Stomach (tissue), 9 donors: ENCODE results near the gene ATP7B. TPM values are rescaled to one million over a fixed set of nuclear protein-coding genes. Genes with fewer than 3 reads are reported as not detected.
A peak's percentile ranks its signal among the peaks of the same experiment; 100 is the strongest.

Source experiments
- DNase-seq, 2 donors: peaks; one replicate each; pipeline versions ENCODE4 v3.0.0 to v3.0.0-alpha.2; 2013 to 2019
- H3K27ac ChIP-seq, 5 donors: fragments of 200-600 bp in 4 of 5; sonication (generic) in 4 of 5; one replicate each; pipeline ENCODE4 v1.5.1; 2013 to 2019; ENCODE audit warnings: mild to moderate bottlenecking in 1 of 5, moderate library complexity in 1 of 5
- H3K27me3 ChIP-seq, 3 donors: fragments of 200-600 bp; sonication (generic); one replicate each; pipeline ENCODE4 v1.5.1; 2017 to 2019; ENCODE audit warnings: mixed run types in 1 of 3
- H3K36me3 ChIP-seq, 4 donors: fragments of 200-600 bp; sonication (generic); 1 replicate in 3 of 4; 2 replicates in 1 of 4; pipeline ENCODE4 v1.5.1; 2016 to 2019
- H3K4me1 ChIP-seq, 4 donors: fragments of 200-600 bp; sonication (generic); one replicate each; pipeline ENCODE4 v1.5.1; 2016 to 2019
- H3K4me3 ChIP-seq, 4 donors: fragments of 200-600 bp; sonication (generic) in 3 of 4; one replicate each; pipeline ENCODE4 v1.5.1; 2016 to 2019; ENCODE audit warnings: mild to moderate bottlenecking in 1 of 4
- H3K9me3 ChIP-seq, 4 donors: fragments of 200-600 bp; sonication (generic); one replicate each; pipeline ENCODE4 v1.5.1; 2016 to 2019
- EP300 ChIP-seq: sonication (generic); formaldehyde crosslinking; IDR thresholded peaks from one replicate; pipeline ENCODE4 v1.6.1; 2017; ENCODE audit warnings: antibody characterized with exemption
- POLR2A ChIP-seq, 4 donors: fragments of 450-650 bp; IDR thresholded peaks; one replicate each; pipeline ENCODE4 v1.6.1; 2016; ENCODE audit warnings: antibody characterized with exemption in 4 of 4, control low read depth in 2 of 4, mild to moderate bottlenecking in 1 of 4, moderate library complexity in 1 of 4
- POLR2AphosphoS5 ChIP-seq, 3 donors: sonication (generic); formaldehyde crosslinking; IDR thresholded peaks; one replicate each; pipeline ENCODE4 v1.6.1; 2016; ENCODE audit warnings: antibody characterized with exemption in 3 of 3
- WGBS, 5 donors: extraction: QIAGEN DNeasy Blood & Tissue Kit in 3 of 5; methylation state at CpG; one replicate each; pipeline versions ENCODE4 v1.1.5 to v1.1.7; 2013 to 2018; 5-methylcytosine and 5-hydroxymethylcytosine counted together
- intact Hi-C: fragments of 100-400 bp; cut with DNase I; formaldehyde crosslinking; loops from one replicate; pipeline ENCODE4 v1.15.1; 2023; ENCODE audit warnings: low total_unique reads
- polyA plus RNA-seq, 3 donors: library from polyadenylated mRNA; stranded (reverse); fragments of 200-250 nt; gene quantifications; one replicate each; pipeline ENCODE4 v1.2.3, GENCODE V29; 2013
- total RNA-seq, 5 donors: library from RNA; depleted of rRNA; stranded (reverse); fragments of >200 nt; gene quantifications; one replicate each; pipeline versions ENCODE4 v1.1.0 to v1.2.3, GENCODE V29; 2014 to 2016
- TF ChIP-seq, protein P1 (sequence below), 7 experiments: fragments of 450-650 bp in 4 of 7; fragments of 200-600 bp in 3 of 7; sonication (generic) in 3 of 7; IDR thresholded peaks; one replicate each; pipeline ENCODE4 v1.5.1; 2016 to 2019; ENCODE audit warnings: antibody characterized with exemption in 7 of 7, control low read depth in 2 of 7, mild to moderate bottlenecking in 1 of 7
- donor health status: healthy with polysubstance abuse.
- donor health status: Bipolar disorder and iron deficiency.
- donor health status: healthy.

Gene ATP7B
- total and polyA plus RNA-seq, 8 donors, result 0.62 to 21.0 (median 4.6) TPM

DNA sequence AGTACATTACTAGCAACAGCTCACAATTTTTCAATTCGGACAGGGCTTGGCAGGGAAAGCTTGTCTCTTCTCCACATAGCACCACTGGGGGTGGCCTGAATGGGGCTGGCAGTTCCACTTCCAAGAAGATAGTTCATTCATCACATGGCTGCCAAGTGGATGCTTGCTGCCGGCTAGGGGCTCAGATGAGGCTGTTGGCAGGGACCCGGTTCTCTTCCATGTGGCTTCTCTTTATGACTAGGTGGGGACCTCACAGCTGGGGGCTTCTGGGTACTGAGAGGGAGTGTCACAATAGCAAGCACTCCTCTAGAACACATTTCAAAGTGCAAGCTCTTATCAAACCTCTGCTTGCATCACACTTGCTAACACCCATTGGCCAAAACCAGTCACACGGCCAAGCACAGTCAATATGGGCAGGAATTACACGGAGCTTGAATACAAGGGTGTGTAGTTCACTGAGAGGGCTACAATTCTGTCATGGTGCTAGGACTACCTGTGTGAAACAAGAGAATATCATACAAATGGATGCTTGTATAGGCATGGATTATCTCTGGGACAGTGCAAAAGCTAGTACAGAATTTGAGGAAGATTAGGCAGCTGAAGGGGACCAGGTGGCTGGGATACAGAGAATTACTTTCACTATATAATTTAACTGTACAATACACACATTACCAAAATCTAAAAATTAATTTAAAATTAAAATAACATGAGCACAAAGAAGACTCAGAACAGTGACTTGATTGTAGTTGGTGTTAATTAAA is 32.3 kb downstream of the ATP7B start:
- no peaks in the 10 kb centered on the region for H3K27me3 ChIP-seq
- intact Hi-C loops, result no loop called here
- H3K27ac ChIP-seq, result no peak overlapping the region
- WGBS, 5 donors, result 43 to 81% (median 72%) methylated on average over 5 of the region's 5 CpGs
- TF ChIP-seq EP300, result no peak
- TF ChIP-seq POLR2A (IDR thresholded peaks at IDR 0.05), result no peak
- TF ChIP-seq, protein P1, sequence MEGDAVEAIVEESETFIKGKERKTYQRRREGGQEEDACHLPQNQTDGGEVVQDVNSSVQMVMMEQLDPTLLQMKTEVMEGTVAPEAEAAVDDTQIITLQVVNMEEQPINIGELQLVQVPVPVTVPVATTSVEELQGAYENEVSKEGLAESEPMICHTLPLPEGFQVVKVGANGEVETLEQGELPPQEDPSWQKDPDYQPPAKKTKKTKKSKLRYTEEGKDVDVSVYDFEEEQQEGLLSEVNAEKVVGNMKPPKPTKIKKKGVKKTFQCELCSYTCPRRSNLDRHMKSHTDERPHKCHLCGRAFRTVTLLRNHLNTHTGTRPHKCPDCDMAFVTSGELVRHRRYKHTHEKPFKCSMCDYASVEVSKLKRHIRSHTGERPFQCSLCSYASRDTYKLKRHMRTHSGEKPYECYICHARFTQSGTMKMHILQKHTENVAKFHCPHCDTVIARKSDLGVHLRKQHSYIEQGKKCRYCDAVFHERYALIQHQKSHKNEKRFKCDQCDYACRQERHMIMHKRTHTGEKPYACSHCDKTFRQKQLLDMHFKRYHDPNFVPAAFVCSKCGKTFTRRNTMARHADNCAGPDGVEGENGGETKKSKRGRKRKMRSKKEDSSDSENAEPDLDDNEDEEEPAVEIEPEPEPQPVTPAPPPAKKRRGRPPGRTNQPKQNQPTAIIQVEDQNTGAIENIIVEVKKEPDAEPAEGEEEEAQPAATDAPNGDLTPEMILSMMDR (IDR thresholded peaks at IDR 0.05), result no peak
- TF ChIP-seq POLR2AphosphoS5 (IDR thresholded peaks at IDR 0.05), result no peak
- DNase-seq, result peak in 1 of 2 donors; percentile 79
- peaks cover 0 to 7% (median 1%) of the 10 kb centered on the region in 4 donors for H3K36me3 ChIP-seq
- no peak overlapping the region for H3K4me3 ChIP-seq
- H3K9me3 ChIP-seq, result no peaks in the 10 kb centered on the region
- peaks cover 0 to 8% (median 0%) of the 10 kb centered on the region in 4 donors for H3K4me1 ChIP-seq

DNA sequence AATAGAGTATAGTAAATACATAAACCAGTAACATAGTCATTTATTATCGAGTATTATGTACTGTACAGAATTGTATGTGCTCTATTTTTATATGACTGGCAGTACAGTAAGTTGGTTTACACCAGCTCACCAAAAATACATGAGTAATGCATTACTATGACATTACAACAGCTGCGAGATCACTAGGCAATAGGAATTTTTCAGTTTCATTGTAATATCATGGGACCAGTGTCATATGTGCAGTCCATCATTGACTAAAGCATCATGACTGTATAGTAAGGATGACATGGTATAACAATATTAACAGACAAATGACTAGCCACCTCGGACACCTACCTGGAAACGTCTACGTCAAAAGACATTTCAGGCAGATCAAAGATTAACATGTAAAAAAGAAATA is 33.6 kb downstream of the ATP7B start:
- WGBS, 5 donors, result 95 to 98% (median 96%) methylated on average over 5 of the region's 5 CpGs
- intact Hi-C loops, result no loop called here
- H3K9me3 ChIP-seq, result no peaks in the 10 kb centered on the region
- H3K36me3 ChIP-seq, result peaks cover 0 to 10% (median 2%) of the 10 kb centered on the region in 4 donors
- no peak for DNase-seq
- H3K27me3 ChIP-seq, result no peaks in the 10 kb centered on the region
- TF ChIP-seq, protein P1 (IDR thresholded peaks at IDR 0.05), result no peak
- TF ChIP-seq EP300, result no peak
- TF ChIP-seq POLR2AphosphoS5 (IDR thresholded peaks at IDR 0.05), result no peak
- TF ChIP-seq POLR2A (IDR thresholded peaks at IDR 0.05), result no peak
- no peak overlapping the region for H3K4me3 ChIP-seq
- H3K27ac ChIP-seq, result no peak overlapping the region
- peaks cover 0 to 8% (median 0%) of the 10 kb centered on the region in 4 donors for H3K4me1 ChIP-seq

DNA sequence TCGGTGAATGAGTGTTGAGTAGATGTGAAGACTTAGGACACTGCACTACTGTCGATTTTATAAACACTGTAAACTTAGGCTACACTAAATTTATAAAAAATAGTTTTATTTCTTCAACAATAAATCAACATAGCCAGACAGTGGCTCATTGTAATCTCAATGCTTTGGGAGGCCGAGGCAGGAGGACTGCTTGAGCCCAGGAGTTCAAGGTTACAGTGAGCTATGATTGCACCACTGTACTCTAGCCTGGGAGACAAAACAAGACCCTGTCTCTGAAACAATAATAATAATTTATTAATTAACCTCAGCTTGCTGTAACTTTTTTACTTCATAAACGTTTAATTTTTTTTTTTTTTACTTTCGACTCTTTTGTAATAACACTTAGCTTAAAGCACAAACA is 34.4 kb downstream of the ATP7B start:
- 82 to 92% (median 90%) methylated on average over 5 of the region's 5 CpGs for WGBS, 5 donors
- intact Hi-C loops, result no loop called here

DNA sequence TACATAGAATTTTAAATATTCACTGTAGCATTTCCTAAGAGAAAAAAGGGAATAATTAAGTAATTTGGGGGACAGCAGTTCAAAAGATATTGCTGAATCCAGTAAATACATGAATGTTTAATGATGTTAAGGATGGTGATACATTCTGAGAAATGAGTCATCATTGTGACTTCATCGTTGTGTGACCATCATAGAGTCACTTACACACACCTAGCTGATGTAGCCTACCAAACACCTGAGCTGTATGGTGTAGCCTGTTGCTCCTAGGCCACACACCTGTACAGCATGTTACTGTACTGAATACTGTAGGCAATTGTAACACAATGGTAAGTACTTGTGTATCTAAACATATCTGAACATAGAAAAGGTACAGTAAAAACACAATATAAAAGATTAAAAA is 34.8 kb downstream of the ATP7B start:
- WGBS, 5 donors, result 0 to 67% (median 12%) methylated on average over 1 of the region's 1 CpG
- no peak overlapping the region for H3K4me3 ChIP-seq
- peaks cover 0 to 10% (median 2%) of the 10 kb centered on the region in 4 donors for H3K36me3 ChIP-seq
- TF ChIP-seq, protein P1 (IDR thresholded peaks at IDR 0.05), result no peak
- TF ChIP-seq POLR2AphosphoS5 (IDR thresholded peaks at IDR 0.05), result no peak
- TF ChIP-seq EP300, result no peak
- TF ChIP-seq POLR2A (IDR thresholded peaks at IDR 0.05), result no peak
- no peak for DNase-seq
- peaks cover 0 to 8% (median 3%) of the 10 kb centered on the region in 4 donors for H3K4me1 ChIP-seq
- no peaks in the 10 kb centered on the region for H3K9me3 ChIP-seq
- no peaks in the 10 kb centered on the region for H3K27me3 ChIP-seq
- no peak overlapping the region for H3K27ac ChIP-seq
- intact Hi-C loops, result no loop called here

More for the DNA sequence above, 34.4 kb downstream of the ATP7B start:
- no peak for DNase-seq
- TF ChIP-seq EP300, result no peak
- TF ChIP-seq POLR2A (IDR thresholded peaks at IDR 0.05), result no peak
- TF ChIP-seq, protein P1 (IDR thresholded peaks at IDR 0.05), result no peak
- no peak for TF ChIP-seq POLR2AphosphoS5 (IDR thresholded peaks at IDR 0.05)
- H3K27ac ChIP-seq, result no peak overlapping the region
- no peaks in the 10 kb centered on the region for H3K27me3 ChIP-seq
- H3K36me3 ChIP-seq, result peaks cover 0 to 10% (median 2%) of the 10 kb centered on the region in 4 donors
- peaks cover 0 to 8% (median under 1%) of the 10 kb centered on the region in 4 donors for H3K4me1 ChIP-seq
- H3K9me3 ChIP-seq, result no peaks in the 10 kb centered on the region
- no peak overlapping the region for H3K4me3 ChIP-seq
